Prostate gland (tissue), 2 donors: Measurements from ENCODE around the gene STX11. TPM values are rescaled to one million over a fixed set of nuclear protein-coding genes. Genes with fewer than 3 reads are reported as not detected.
A peak's percentile ranks its signal among the peaks of the same experiment; 100 is the strongest.

Source experiments
- DNase-seq: peaks from one replicate; pipeline ENCODE4 v3.0.0-alpha.2; 2019; ENCODE audit warnings: low spot score
- H3K27ac ChIP-seq, 2 donors: fragments of 200-600 bp; sonication (generic); 2 replicates each; pipeline ENCODE4 v1.5.1; 2017 to 2019
- H3K27me3 ChIP-seq: fragments of 200-600 bp; sonication (generic); replicated peaks from 2 replicates; pipeline ENCODE4 v1.5.1; 2019; ENCODE audit not compliant: insufficient read depth
- H3K36me3 ChIP-seq, 2 donors: fragments of 200-600 bp; sonication (generic); 1 replicate in 1 of 2; 2 replicates in 1 of 2; pipeline versions ENCODE4 v1.5.1 to v1.8.1; 2017 to 2019
- H3K4me1 ChIP-seq: fragments of 200-600 bp; sonication (generic); replicated peaks from 2 replicates; pipeline ENCODE4 v1.5.1; 2019
- H3K4me3 ChIP-seq, 2 donors: fragments of 200-600 bp; sonication (generic); 2 replicates each; pipeline ENCODE4 v1.5.1; 2017 to 2019
- H3K9me3 ChIP-seq: fragments of 200-600 bp; sonication (generic); 2 replicates; pipeline ENCODE4 v1.5.1; 2017
- POLR2A ChIP-seq: fragments of 450-650 bp; IDR thresholded peaks from one replicate; pipeline ENCODE4 v1.6.1; 2016; ENCODE audit warnings: antibody characterized with exemption, mild to moderate bottlenecking
- POLR2AphosphoS5 ChIP-seq: sonication (generic); formaldehyde crosslinking; IDR thresholded peaks from one replicate; pipeline ENCODE4 v1.6.1; 2017; ENCODE audit warnings: antibody characterized with exemption
- WGBS: methylation state at CpG from one replicate; pipeline ENCODE4 v1.1.5; 2018; 5-methylcytosine and 5-hydroxymethylcytosine counted together
- intact Hi-C: fragments of 100-400 bp; cut with DNase I; formaldehyde crosslinking; loops from one replicate; pipeline ENCODE4 v1.14.2; 2022
- total RNA-seq, 2 donors: library from RNA; depleted of rRNA; stranded (reverse); fragments of >200 nt; gene quantifications; one replicate each; pipeline ENCODE4 v1.1.0, GENCODE V29; 2016
- TF ChIP-seq, protein P1 (sequence below), 4 experiments: fragments of 200-600 bp in 2 of 4; fragments of 450-650 bp in 2 of 4; sonication (generic) in 2 of 4; IDR thresholded peaks; 1 replicate in 3 of 4; 2 replicates in 1 of 4; pipeline ENCODE4 v1.5.1; 2016 to 2019; ENCODE audit warnings: antibody characterized with exemption in 4 of 4, mild to moderate bottlenecking in 2 of 4, moderate library complexity in 2 of 4

Gene STX11
- total RNA-seq, 2 donors from 2014 or later, result 1.4 to 8.0 TPM

DNA sequence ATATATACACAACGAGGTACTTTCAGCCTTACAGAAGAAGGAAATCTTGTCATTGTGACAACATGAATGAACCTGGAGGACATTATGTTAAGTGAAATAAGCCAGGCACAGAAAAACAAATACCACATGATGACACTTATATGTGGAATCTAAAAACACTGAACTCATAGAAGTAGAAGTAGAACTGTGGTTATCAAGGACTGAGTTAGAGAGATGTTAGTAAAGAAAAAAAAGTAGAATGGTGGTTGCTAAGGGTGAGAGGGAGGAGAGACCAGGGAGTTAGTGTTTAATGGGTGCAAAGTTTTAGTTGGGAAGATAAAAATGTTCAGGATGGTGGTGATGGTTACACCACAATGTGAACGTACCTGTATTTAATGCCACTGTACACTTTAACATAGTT is 4.8 kb upstream of the STX11 start:
- Histone ChIP-seq H3K9me3 (no peaks in the 10 kb centered on the region), H3K36me3 (no peaks in the 10 kb centered on the region), H3K4me1 (no peaks in the 10 kb centered on the region), H3K27me3 (no peaks in the 10 kb centered on the region), H3K4me3 (no peak overlapping the region), H3K27ac (no peak overlapping the region)
- intact Hi-C loops, result no loop called here
- TF ChIP-seq POLR2A (no peak), POLR2AphosphoS5 (no peak)
- TF ChIP-seq, protein P1, sequence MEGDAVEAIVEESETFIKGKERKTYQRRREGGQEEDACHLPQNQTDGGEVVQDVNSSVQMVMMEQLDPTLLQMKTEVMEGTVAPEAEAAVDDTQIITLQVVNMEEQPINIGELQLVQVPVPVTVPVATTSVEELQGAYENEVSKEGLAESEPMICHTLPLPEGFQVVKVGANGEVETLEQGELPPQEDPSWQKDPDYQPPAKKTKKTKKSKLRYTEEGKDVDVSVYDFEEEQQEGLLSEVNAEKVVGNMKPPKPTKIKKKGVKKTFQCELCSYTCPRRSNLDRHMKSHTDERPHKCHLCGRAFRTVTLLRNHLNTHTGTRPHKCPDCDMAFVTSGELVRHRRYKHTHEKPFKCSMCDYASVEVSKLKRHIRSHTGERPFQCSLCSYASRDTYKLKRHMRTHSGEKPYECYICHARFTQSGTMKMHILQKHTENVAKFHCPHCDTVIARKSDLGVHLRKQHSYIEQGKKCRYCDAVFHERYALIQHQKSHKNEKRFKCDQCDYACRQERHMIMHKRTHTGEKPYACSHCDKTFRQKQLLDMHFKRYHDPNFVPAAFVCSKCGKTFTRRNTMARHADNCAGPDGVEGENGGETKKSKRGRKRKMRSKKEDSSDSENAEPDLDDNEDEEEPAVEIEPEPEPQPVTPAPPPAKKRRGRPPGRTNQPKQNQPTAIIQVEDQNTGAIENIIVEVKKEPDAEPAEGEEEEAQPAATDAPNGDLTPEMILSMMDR (IDR thresholded peaks at IDR 0.05), result no peak
- no peak for DNase-seq
- WGBS, result 62% methylated on average over 2 of the region's 2 CpGs

DNA sequence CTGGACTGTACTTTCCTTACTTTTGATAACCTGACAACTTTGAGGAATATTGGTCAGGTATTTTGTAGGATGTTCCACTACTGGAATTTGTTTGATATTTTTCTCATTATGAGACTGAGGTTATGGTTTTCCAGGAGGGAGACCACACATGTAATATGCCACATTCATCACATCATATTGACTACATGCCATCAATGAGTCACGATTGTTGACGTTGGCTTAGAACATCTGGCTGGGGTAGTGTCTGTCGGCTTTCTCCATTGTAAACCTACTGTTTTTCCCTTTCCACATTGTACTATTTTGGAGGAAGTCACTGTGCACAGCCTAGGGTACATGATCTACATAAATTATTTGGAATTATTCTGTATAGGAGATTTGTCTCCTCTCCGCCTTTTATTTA is 1.4 kb upstream of the STX11 start:
- no peaks in the 10 kb centered on the region for H3K4me1 ChIP-seq
- no peaks in the 10 kb centered on the region for H3K36me3 ChIP-seq
- no peak overlapping the region for H3K4me3 ChIP-seq
- no peak for TF ChIP-seq POLR2AphosphoS5
- TF ChIP-seq, protein P1 (IDR thresholded peaks at IDR 0.05), result no peak
- no peak for TF ChIP-seq POLR2A
- 57% methylated on average over 4 of the region's 4 CpGs for WGBS
- no peak for DNase-seq
- intact Hi-C loops, result no loop called here
- no peaks in the 10 kb centered on the region for H3K27me3 ChIP-seq
- H3K9me3 ChIP-seq, result no peaks in the 10 kb centered on the region
- H3K27ac ChIP-seq, result no peak overlapping the region

DNA sequence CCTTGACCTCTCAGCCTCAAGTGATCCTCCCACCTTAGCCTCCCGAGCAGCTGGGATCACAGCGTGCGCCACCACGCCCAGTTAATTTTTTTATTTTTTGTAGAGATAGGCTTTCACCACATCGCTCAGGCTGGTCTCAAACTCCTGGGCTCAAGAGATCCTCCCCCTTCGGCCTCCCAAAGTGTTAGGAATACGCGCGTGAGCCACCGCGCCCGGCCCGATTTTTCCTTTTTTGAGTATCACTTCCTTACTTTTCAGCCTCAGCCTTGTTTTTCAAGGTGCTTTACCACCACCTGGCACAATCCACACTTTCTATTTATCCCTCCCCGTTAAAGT is 791 bp upstream of the STX11 start:
- intact Hi-C loops, result no loop called here

DNA sequence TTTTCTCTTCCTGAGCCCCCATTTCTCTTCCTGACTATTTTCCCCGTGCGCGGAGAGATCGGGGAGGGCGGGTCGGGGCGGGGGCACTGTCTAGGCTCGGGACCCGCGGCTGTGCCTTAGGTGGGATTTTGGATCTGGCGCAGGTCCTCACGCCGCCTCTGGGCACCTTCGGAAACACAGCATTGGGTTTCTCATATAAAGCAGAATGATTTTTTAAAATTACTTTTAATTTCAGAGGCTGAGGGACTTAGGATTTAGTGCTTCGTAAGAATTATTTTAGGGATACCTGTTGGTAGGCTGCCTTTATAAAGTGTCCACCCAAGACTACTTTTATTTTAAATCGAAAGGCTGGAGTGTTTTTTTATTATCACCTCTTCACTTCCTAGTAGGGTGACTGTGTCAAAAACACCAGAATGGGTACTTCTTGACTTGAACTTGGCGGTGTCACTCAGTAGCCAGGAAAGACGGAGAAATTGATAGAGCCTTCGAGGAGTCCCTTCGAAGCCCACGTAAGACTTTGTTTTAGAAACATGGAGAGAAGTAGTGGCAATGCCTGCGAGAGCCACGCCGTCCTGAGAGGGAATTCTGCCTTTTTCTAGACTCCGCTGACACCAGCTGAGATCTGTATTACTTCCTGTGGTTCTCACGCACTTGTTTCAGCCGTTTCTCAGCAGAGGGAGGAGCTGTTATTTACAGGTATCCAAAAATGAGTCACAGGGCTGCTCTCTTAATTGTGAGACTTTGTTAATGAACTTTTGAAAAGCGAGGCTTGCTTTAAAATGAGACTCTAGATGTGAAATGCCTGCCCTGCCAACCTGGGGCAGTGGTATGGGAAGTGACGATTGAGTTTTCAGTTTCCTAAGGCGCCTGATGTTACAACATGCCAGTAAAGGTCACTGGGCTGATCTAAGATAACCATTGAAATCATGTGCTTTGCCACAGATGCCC is 667 bp downstream of the STX11 start:
- no peaks in the 10 kb centered on the region for H3K4me1 ChIP-seq
- intact Hi-C loops, result no loop called here
- DNase-seq, result no peak
- TF ChIP-seq, protein P1 (IDR thresholded peaks at IDR 0.05), result no peak
- TF ChIP-seq POLR2AphosphoS5 (no peak), POLR2A (no peak)
- 6% methylated on average over 30 of the region's 30 CpGs for WGBS
- no peaks in the 10 kb centered on the region for H3K9me3 ChIP-seq
- peak overlapping the region; percentile 48 to 56 for H3K4me3 ChIP-seq
- no peaks in the 10 kb centered on the region for H3K36me3 ChIP-seq
- H3K27ac ChIP-seq, result peak overlapping the region in 1 of 2 donors; percentile 14
- H3K27me3 ChIP-seq, result no peaks in the 10 kb centered on the region

More for the DNA sequence above, 791 bp upstream of the STX11 start:
- no peak for DNase-seq
- Histone ChIP-seq H3K36me3 (no peaks in the 10 kb centered on the region), H3K27ac (no peak overlapping the region), H3K9me3 (no peaks in the 10 kb centered on the region), H3K27me3 (no peaks in the 10 kb centered on the region), H3K4me3 (peak overlapping the region; percentile 48 to 56), H3K4me1 (no peaks in the 10 kb centered on the region)
- WGBS, result 53% methylated on average over 14 of the region's 14 CpGs
- TF ChIP-seq, protein P1 (IDR thresholded peaks at IDR 0.05), result no peak
- no peak for TF ChIP-seq POLR2AphosphoS5
- no peak for TF ChIP-seq POLR2A
